ENCODE data around the gene XPC. TPM values are rescaled to one million over a fixed set of nuclear protein-coding genes. Genes with fewer than 3 reads are reported as not detected.
"Not testable (repeated sequence)": the region's sequence is repeated elsewhere in the genome, so short reads cannot be mapped to it uniquely, and the experiment has no call there.

XPC gene
- polyA plus RNA-seq, 4 donors, result 43.4 to 53.8 (median 50.0) TPM

- DNase-seq (ENCODE audit: low read depth in 4 of 4, low spot score in 3 of 4), result peak in 1 of 4 donors; percentile 18
These were observed 54.2 kb downstream of the XPC start for GRCh38 chr3:14124223-14124614.

DNA sequence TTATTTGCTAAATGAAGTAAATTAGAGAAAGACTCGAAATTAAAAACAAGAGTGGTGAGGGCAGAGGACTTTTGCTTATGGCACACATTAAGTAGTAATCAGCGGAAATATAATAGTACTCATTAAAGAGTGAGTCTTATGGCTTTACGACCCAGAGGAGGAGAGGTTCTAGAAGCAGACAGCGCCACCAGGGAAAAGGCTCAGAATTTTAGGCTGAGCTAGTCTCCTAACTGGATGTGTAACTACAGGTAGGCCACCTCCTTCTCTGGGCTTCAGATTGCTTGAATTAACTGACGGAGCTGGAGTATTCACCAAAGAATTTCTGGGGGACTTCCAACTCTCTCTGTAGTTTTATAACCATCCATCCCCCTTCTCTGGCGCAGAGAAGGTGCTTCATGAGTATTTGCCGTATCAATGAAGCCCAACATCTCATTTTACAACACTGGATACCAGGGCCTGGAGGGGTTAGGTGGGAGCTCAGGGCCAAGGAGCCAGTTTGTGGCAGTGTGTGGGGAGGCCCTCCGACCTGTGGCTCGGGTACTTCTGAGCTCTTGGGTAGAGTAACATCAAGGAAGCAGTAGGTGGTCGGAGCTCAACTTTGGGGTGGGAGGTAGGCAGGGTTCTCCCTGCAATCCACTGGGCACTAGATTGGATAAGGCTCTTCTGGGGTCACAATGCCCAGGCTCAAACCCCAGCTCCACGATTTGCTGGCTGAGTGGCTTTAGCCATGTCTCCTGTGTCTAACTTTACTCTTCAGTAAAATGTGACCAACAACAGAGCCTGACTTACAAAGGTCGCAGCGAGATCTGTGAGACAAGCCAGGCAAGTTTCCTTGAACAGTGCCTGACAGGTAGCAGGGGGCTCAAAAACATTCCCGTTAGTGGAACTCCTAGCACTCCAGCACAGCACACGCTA lies 54.8 kb downstream of the XPC start:
- DNase-seq (ENCODE audit: low read depth in 4 of 4, low spot score in 3 of 4), result no peak

DNA sequence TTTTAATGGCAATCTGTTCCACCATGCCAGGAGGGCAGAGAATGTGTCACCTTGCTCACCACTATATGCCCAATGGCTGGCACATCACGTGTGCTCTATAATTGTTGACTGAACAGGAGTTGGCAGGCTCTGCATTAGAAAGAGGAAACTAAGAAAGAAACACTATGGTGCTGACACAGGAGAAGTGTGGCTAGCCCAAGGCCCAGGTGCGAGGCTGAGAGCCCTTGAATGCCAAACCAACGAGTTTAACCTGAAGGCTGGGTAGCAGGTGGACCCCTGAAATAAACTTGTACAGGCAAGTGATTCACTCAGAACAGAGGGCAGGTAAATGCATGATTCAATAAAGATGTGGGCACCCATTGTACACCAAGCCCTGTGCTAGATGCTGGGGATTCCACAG lies 56.1 kb downstream of the XPC start:
- no peak for DNase-seq (ENCODE audit: low read depth in 4 of 4, low spot score in 3 of 4)

- no peak for DNase-seq (ENCODE audit: low read depth in 4 of 4, low spot score in 3 of 4)
These were observed 56.5 kb downstream of the XPC start for GRCh38 chr3:14121859-14122258.

DNA sequence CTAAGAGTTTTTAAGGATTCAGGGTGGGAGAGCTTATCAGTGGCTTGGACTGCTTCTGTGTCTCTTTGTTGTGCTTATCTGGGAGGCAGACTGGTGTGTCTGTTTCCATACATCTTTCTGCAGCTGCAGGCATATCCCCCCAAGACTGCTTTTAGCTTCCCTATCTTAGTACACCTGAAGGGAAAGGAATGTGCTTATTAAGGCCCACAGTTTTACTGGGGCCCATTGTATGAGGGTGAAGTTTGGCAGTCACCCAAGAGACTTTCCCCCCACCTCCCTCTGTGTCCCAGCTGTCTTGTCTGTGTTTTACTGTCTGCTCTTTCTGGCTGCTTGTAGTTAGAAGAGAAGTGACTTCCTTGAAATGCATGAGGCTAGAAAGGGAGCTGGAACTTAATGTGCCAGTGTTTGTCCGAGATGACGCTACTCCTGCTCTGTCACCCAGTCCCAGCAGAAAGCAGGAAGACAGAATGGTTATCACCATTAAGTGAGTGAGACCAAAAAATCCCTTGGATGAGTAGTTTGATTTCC lies 57.4 kb downstream of the XPC start:
- DNase-seq (ENCODE audit: low read depth in 4 of 4, low spot score in 3 of 4), result not testable (repeated sequence)

DNA sequence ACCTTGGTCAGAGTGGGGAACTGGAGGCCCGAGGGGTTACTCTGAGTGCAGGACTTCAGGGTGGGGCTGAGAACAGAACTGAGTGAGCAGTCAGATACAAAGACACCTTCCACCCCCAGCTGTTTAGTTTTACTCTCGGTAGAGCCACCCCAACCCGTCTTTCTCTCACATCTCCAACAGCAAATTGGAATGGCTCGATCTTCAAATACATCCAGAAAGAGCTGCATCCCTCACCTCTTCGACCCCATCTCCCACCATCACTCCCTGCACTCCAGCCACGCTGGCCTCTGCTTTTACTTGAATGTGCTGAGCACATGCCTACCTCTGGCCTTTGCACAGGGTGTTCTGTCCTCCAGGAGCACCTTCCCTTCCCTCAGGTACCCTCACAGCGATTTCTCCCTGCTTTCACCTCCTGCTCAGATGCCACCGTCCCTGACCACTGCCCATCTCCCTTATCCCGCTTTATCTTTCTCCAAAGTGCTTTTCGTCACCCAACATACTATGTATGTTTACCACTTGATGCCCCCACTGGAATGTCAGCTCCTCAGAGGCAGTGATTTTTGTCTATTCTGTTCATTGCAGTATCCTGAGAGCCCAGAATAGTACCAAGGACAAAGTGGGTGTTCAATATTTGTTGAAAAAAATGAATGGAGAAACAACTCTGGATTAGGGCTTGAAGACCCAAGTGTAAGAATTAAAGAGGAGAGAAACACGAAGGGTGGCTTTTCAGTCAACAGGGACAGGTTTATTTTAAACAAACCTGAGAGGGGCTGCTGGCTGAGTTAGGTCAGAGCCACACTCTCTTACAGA lies 58.1 kb downstream of the XPC start:
- no peak for DNase-seq (ENCODE audit: low read depth in 4 of 4, low spot score in 3 of 4)

- DNase-seq (ENCODE audit: low read depth in 4 of 4, low spot score in 3 of 4), result no peak
These were observed 58.8 kb downstream of the XPC start for GRCh38 chr3:14119651-14120050.

GRCh38 chr3:14118400-14119381 lies 59.7 kb downstream of the XPC start:
- no peak for DNase-seq (ENCODE audit: low read depth in 4 of 4, low spot score in 3 of 4)

- no peak for DNase-seq (ENCODE audit: low read depth in 4 of 4, low spot score in 3 of 4)
These were observed 60.7 kb downstream of the XPC start for GRCh38 chr3:14117468-14118399.

DNA sequence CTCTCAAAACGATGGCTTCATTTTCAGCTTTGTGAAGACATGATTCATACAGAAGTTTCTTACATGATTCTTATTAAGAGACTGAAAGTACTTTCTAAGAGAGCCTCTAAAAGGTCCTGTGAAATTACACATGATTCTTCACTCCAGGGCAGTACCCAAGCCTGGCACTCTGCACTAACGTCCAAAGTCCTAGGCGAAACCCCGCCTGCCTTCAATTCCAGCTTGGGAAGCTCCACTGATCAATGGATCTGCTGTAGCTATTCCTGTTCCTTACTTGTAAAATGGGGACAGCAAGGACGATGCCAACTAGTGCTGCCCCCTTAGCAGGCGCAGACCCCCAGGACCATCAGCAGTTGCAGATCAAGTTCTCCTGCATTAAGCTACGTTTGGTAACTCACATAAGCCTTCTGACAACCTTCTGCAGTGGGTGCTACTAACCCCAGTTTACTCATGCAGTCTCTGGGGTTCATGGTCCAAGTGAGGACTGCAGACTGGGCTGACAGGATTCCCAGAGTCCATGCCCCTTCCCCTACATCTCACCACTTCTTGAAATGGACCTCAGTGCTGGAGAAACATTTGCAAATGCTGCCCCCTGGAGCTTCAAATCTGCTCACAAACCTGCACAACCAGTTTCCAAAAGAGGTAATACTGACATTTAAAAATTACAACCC lies 64.3 kb downstream of the XPC start:
- peak in 3 of 4 donors; percentile 16 to 23 (median 19) for DNase-seq (ENCODE audit: low read depth in 4 of 4, low spot score in 3 of 4)

DNA sequence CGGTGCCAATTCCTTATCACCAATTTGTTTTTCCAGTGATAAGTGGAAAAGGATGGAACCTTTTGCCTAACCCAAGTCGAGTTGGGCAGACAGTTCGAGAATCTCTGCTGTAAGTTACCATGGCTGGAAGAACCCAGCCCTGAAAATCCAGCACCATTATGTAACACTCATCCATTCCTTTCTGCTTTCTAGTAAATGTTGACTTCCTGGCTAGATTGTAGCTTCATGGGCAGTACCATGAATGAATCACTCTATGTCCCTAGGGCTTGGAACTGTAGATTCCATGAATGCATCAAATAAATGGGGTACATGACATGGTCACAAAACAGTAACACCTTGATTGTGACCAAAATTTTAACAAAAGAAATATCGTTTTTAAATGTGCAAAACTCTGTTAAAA lies 67.7 kb downstream of the XPC start:
- no peak for DNase-seq (ENCODE audit: low read depth in 4 of 4, low spot score in 3 of 4)

- not testable (repeated sequence) for DNase-seq (ENCODE audit: low read depth in 4 of 4, low spot score in 3 of 4)
These were observed 68.6 kb downstream of the XPC start for GRCh38 chr3:14109821-14110220.

DNA sequence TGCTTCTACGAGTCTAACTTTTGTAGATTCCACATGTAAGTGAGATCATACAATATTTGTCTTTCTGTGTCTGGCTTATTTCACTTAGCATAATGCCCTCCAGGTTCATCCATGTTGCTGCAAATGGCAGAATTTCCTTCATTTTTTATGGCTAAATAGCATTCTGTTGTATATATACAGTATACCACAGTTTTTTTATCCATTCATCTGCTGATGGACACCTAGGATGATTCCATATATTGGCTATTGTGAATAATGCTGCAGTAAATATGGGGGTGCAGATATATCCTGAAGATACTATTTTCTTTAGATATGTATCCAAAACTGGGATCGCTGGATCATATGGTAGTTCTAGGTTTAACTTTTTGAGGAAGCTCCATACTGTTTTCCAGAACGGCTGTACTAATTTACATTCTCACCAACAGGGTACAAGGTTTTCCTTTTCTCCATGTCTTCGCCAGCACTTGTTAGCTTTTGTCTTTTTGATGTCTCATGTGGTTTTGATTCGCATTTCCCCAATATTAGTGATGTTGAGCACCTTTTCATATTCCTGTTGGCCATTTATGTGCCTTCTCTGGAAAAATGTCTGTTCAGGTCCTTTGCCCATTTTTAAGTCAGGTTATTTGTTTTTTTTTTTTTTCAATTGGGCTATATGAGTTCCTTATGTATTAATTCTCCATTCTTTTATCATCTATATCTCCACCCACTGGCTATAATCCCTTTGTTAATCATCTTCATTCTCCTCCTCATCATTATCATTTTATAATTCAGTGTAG lies 80.6 kb downstream of the XPC start:
- no peak for DNase-seq (ENCODE audit: low read depth in 4 of 4, low spot score in 3 of 4)

DNA sequence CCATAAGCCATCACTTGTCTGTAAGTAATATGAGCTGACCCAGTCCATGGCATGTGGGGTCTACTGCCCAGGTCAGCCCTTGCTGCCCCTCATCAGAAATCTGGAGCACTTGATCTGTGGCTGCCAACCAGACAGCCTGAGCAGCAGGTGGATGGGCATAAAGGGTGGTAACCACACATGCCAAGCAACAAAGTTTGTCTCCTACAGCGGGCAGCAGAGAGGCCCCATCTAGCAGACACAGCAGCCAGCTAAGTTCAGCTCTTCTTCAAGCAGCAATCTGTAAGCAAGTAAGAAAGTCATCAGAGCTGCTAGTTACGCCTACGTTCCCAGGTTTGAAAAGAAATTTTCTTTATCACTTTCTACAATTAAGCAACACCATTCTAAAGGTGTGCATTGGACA lies 81.7 kb downstream of the XPC start:
- no peak for DNase-seq (ENCODE audit: low read depth in 4 of 4, low spot score in 3 of 4)

All from right renal pelvis (tissue), 4 donors.